Right atrium auricular region (tissue), 2 donors: ENCODE results near the gene PTPDC1. TPM values are rescaled to one million over a fixed set of nuclear protein-coding genes. Genes with fewer than 3 reads are reported as not detected.

Experiments used
- DNase-seq: peaks from one replicate; pipeline ENCODE4 v3.0.0-alpha.2; 2019; ENCODE audit warnings: low spot score
- H3K27ac ChIP-seq, 2 donors: fragments of 200-600 bp; sonication (generic); 1 replicate in 1 of 2; 2 replicates in 1 of 2; pipeline ENCODE4 v1.5.1; 2016 to 2019
- H3K27me3 ChIP-seq, 2 donors: fragments of 200-600 bp; sonication (generic); one replicate each; pipeline versions ENCODE4 v1.5.1 to v1.6.0; 2017 to 2019
- H3K36me3 ChIP-seq: fragments of 200-600 bp; sonication (generic); one replicate; pipeline ENCODE4 v1.5.1; 2016
- H3K4me1 ChIP-seq, 2 donors: fragments of 200-600 bp; sonication (generic); one replicate each; pipeline versions ENCODE4 v1.5.1 to v1.6.0; 2017 to 2019
- H3K4me3 ChIP-seq, 2 donors: fragments of 200-600 bp; sonication (generic); 1 replicate in 1 of 2; 2 replicates in 1 of 2; pipeline ENCODE4 v1.5.1; 2017 to 2019; ENCODE audit warnings: mild to moderate bottlenecking in 1 of 2, moderate library complexity in 1 of 2
- H3K9me3 ChIP-seq, 2 donors: fragments of 200-600 bp; sonication (generic); one replicate each; pipeline ENCODE4 v1.5.1; 2019
- CTCF ChIP-seq, 2 donors: fragments of 200-600 bp; sonication (generic); IDR thresholded peaks; one replicate each; pipeline ENCODE4 v1.5.1; 2019; ENCODE audit warnings: antibody characterized with exemption in 2 of 2
- total RNA-seq, 2 donors: library from RNA; depleted of rRNA; stranded (reverse); fragments of >200 nt; gene quantifications; one replicate each; pipeline ENCODE4 v1.1.0, GENCODE V29; 2016

PTPDC1 gene
- total RNA-seq, 2 donors from 2014 or later, result 9.6 to 10.2 TPM

GRCh38 chr9:94056442-94056974 is 27.8 kb upstream of the PTPDC1 start:
- no peak for DNase-seq
- Histone ChIP-seq H3K9me3 (peaks cover 0 to 3% of the 10 kb centered on the region in 2 donors), H3K4me1 (peaks cover 0 to 14% of the 10 kb centered on the region in 2 donors), H3K4me3 (no peak overlapping the region), H3K27me3 (no peaks in the 10 kb centered on the region), H3K27ac (peak overlapping the region in 1 of 2 donors; percentile 47), H3K36me3 (no peaks in the 10 kb centered on the region)
- TF ChIP-seq CTCF (IDR thresholded peaks at IDR 0.05), result no peak

GRCh38 chr9:94057918-94058317 is 26.3 kb upstream of the PTPDC1 start:
- TF ChIP-seq CTCF (IDR thresholded peaks at IDR 0.05), result no peak
- H3K4me1 ChIP-seq, result peaks cover 0 to 14% of the 10 kb centered on the region in 2 donors
- H3K27me3 ChIP-seq, result no peaks in the 10 kb centered on the region
- no peaks in the 10 kb centered on the region for H3K36me3 ChIP-seq
- H3K9me3 ChIP-seq, result peaks cover 0 to 10% of the 10 kb centered on the region in 2 donors
- no peak overlapping the region for H3K27ac ChIP-seq
- DNase-seq, result no peak
- no peak overlapping the region for H3K4me3 ChIP-seq

- H3K27me3 ChIP-seq, result no peaks in the 10 kb centered on the region
- H3K4me1 ChIP-seq, result peaks cover 0 to 5% of the 10 kb centered on the region in 2 donors
- no peak overlapping the region for H3K4me3 ChIP-seq
- no peak for TF ChIP-seq CTCF (IDR thresholded peaks at IDR 0.05)
- no peaks in the 10 kb centered on the region for H3K36me3 ChIP-seq
- H3K27ac ChIP-seq, result no peak overlapping the region
- H3K9me3 ChIP-seq, result peaks cover 0 to 10% of the 10 kb centered on the region in 2 donors
- no peak for DNase-seq
Measured at GRCh38 chr9:94061864-94062263, 22.4 kb upstream of the PTPDC1 start.

DNA sequence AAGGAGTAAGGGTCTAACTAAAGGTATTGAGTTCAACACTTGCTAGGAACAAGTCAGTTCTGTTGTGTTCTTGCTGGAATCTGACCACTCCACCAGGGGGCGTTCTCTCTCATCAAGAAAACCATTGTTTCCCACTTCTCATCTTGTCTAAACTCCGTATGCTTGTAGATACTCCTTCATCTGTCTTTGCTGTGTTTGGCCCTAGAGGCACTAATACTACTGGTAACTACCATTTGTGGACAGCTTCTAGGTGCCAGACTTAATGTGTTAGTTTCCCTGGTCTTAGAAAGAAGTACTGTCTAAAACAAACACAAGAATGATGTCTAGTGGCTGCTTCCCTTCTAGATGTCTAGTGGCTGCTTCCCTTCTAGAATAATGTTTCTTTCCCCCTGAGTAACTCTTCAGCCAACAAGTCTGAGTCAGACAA is 18.7 kb upstream of the PTPDC1 start:
- DNase-seq, result peak; percentile 89
- no peak overlapping the region for H3K27ac ChIP-seq
- H3K36me3 ChIP-seq, result peaks cover 7% of the 10 kb centered on the region
- H3K9me3 ChIP-seq, result peaks cover 0 to 10% of the 10 kb centered on the region in 2 donors
- H3K4me1 ChIP-seq, result no peaks in the 10 kb centered on the region
- peak; percentile 65 to 87 for TF ChIP-seq CTCF (IDR thresholded peaks at IDR 0.05)
- H3K27me3 ChIP-seq, result no peaks in the 10 kb centered on the region
- H3K4me3 ChIP-seq, result no peak overlapping the region

GRCh38 chr9:94068257-94068656 is 16.0 kb upstream of the PTPDC1 start:
- TF ChIP-seq CTCF (IDR thresholded peaks at IDR 0.05), result no peak
- no peak overlapping the region for H3K27ac ChIP-seq
- no peak overlapping the region for H3K4me3 ChIP-seq
- no peaks in the 10 kb centered on the region for H3K27me3 ChIP-seq
- H3K4me1 ChIP-seq, result no peaks in the 10 kb centered on the region
- H3K9me3 ChIP-seq, result no peaks in the 10 kb centered on the region
- no peak for DNase-seq
- H3K36me3 ChIP-seq, result peaks cover 11% of the 10 kb centered on the region

- H3K4me3 ChIP-seq, result no peak overlapping the region
- H3K9me3 ChIP-seq, result no peaks in the 10 kb centered on the region
- no peak for DNase-seq
- H3K36me3 ChIP-seq, result no peaks in the 10 kb centered on the region
- H3K4me1 ChIP-seq, result no peaks in the 10 kb centered on the region
- no peak for TF ChIP-seq CTCF (IDR thresholded peaks at IDR 0.05)
- H3K27me3 ChIP-seq, result no peaks in the 10 kb centered on the region
- H3K27ac ChIP-seq, result no peak overlapping the region
Measured at GRCh38 chr9:94076557-94076956, 7.7 kb upstream of the PTPDC1 start.
